ENCODE measurements around the gene CTAGE9.

Gene CTAGE9

DNA sequence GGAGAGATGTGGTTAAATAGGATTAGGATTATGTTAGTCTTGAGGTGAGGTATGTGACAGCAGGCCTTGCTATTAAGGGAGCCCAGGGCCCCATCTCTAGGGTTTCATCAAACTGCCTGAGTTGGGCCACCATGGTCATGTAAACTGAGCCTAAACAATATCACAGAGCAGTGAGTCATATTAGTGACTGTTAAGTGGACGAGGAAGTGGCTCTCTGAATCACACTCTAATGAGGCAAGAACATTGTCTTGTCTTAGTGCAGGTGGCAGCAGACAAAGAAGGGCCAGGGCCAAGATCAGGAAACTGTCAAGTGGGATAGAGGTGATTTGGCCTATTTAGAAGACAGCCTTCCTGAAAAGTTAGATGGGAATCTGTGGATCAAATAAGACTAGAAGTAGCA is 50.6 kb downstream of the CTAGE9 start:
- CTCF ChIA-PET: no interaction called here
- no peak for DNase-seq (ENCODE audit: low spot score)
- POLR2A ChIA-PET (ENCODE audit: low non-redundant PET): no interaction called here

More for the DNA sequence above, 50.6 kb downstream of the CTAGE9 start:
- no peak overlapping the region for H3K27ac ChIP-seq
- TF ChIP-seq, protein P1, sequence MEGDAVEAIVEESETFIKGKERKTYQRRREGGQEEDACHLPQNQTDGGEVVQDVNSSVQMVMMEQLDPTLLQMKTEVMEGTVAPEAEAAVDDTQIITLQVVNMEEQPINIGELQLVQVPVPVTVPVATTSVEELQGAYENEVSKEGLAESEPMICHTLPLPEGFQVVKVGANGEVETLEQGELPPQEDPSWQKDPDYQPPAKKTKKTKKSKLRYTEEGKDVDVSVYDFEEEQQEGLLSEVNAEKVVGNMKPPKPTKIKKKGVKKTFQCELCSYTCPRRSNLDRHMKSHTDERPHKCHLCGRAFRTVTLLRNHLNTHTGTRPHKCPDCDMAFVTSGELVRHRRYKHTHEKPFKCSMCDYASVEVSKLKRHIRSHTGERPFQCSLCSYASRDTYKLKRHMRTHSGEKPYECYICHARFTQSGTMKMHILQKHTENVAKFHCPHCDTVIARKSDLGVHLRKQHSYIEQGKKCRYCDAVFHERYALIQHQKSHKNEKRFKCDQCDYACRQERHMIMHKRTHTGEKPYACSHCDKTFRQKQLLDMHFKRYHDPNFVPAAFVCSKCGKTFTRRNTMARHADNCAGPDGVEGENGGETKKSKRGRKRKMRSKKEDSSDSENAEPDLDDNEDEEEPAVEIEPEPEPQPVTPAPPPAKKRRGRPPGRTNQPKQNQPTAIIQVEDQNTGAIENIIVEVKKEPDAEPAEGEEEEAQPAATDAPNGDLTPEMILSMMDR (conservative IDR thresholded peaks at IDR 0.05; ENCODE audit: low read depth): no peak
